Measurements from ENCODE around the gene SDR42E2.

GRCh38 chr16:22216191-22216831, 54.0 kb downstream of the SDR42E2 start:
- TF ChIP-seq CTCF (conservative IDR thresholded peaks at IDR 0.05), result no peak
- TF ChIP-seq ZFX (IDR thresholded peaks at IDR 0.05), result no peak

Measured in C4-2B (cell line).